Measurements from ENCODE around the gene CD99.

Gene CD99

DNA sequence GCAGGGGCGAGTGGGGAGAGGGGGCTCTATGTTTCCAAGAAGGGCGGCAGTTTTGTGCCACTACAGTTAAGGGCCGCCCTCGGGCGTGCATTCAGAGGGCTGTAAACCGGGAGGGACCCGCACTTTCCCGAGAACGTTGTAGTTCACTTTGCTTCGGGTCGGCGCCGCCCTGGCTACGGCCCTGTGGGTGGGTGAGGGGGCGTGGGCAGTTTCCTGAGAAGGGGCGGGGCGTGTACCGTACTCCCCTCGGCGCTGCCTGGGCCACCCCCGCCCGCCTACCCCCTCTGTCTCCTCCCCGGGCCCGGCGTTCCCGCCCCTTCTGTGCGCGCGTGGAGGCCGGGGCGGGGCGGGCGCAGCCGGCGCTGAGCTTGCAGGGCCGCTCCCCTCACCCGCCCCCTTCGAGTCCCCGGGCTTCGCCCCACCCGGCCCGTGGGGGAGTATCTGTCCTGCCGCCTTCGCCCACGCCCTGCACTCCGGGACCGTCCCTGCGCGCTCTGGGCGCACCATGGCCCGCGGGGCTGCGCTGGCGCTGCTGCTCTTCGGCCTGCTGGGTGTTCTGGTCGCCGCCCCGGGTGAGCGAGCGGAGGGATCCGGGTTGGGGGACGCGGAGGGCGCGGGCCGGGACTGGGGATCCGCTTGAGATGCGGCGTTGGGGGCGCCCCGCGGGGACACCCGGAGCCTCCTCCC, at the start of gene CD99:
TSS of gene CD99 (plus strand) at position 440 of the 687 bp plus-strand sequence. CDS start at position 506, 66 bp downstream.
- H3K4me3 ChIP-seq (ENCODE audit: low read depth, low read length), result peak within 1 kb of the TSS; percentile 94
- peak; percentile 92 for DNase-seq (ENCODE audit: low read depth)
- TF ChIP-seq, protein P1, sequence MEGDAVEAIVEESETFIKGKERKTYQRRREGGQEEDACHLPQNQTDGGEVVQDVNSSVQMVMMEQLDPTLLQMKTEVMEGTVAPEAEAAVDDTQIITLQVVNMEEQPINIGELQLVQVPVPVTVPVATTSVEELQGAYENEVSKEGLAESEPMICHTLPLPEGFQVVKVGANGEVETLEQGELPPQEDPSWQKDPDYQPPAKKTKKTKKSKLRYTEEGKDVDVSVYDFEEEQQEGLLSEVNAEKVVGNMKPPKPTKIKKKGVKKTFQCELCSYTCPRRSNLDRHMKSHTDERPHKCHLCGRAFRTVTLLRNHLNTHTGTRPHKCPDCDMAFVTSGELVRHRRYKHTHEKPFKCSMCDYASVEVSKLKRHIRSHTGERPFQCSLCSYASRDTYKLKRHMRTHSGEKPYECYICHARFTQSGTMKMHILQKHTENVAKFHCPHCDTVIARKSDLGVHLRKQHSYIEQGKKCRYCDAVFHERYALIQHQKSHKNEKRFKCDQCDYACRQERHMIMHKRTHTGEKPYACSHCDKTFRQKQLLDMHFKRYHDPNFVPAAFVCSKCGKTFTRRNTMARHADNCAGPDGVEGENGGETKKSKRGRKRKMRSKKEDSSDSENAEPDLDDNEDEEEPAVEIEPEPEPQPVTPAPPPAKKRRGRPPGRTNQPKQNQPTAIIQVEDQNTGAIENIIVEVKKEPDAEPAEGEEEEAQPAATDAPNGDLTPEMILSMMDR (conservative IDR thresholded peaks at IDR 0.05; ENCODE audit: low read depth, low read length), result no peak

DNA sequence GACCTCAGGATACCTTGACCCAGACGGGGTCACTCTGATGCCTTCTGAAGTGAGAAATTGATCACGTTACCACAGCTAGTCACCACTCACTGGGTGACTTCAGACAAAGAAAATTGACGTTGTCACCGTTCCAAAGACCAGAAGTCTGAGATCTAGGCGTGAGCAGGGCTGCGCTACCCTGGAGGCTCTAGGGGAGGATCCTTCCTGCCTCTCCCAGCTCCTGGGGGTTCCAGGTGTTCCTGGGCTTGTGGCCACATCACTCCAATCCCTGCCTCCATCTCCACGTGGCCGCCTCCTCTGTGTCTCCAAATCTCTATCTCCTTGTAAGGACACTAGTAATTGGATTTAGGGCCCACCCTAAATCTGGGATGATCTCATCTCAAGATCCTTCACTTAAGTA, 48.9 kb upstream of the CD99 start:
- TF ChIP-seq, protein P1 (conservative IDR thresholded peaks at IDR 0.05; ENCODE audit: low read depth, low read length), result no peak
- H3K4me3 ChIP-seq (ENCODE audit: low read depth, low read length), result no peak overlapping the region
- DNase-seq (ENCODE audit: low read depth), result no peak

DNA sequence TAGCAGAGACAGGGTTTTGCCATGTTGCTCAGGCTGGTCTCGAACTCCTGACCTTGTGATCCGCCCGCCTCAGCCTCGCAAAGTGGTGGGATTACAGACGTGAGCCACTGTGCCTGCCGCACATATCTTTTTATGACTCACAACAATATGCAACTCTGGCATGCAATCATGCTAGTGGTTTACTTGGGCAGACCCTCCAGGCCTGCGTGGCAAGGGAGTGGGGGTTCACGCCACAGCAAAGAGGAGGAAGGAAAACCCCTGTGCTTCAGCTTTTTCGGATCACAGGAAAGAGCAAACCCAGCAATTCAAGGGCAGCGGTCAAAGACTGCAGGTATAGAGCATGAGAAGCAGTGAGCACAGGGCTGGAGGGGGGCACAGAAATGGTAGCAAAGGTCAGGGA, 48.3 kb upstream of the CD99 start:
- no peak overlapping the region for H3K4me3 ChIP-seq (ENCODE audit: low read depth, low read length)
- TF ChIP-seq, protein P1 (conservative IDR thresholded peaks at IDR 0.05; ENCODE audit: low read depth, low read length), result no peak
- no peak for DNase-seq (ENCODE audit: low read depth)

DNA sequence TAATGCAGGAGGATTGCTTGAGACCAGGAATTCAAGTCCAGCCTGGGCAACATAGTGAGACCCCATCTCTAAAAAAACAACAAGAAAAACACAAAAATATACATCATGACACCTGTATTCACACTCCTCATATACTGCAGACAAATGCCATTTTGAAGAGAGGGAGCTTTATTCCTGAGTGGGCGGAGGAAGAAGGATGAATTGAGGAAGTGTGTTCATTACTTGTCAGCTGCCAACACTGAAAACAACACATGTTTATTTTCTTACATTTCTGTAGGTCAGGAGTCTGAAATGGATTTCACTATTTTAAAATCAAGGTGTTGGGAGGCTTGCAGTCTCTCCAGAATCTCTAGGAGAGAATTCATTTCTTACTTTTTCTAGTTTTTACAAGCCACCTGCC, 47.2 kb upstream of the CD99 start:
- no peak overlapping the region for H3K4me3 ChIP-seq (ENCODE audit: low read depth, low read length)
- DNase-seq (ENCODE audit: low read depth), result no peak
- TF ChIP-seq, protein P1 (conservative IDR thresholded peaks at IDR 0.05; ENCODE audit: low read depth, low read length), result no peak

DNA sequence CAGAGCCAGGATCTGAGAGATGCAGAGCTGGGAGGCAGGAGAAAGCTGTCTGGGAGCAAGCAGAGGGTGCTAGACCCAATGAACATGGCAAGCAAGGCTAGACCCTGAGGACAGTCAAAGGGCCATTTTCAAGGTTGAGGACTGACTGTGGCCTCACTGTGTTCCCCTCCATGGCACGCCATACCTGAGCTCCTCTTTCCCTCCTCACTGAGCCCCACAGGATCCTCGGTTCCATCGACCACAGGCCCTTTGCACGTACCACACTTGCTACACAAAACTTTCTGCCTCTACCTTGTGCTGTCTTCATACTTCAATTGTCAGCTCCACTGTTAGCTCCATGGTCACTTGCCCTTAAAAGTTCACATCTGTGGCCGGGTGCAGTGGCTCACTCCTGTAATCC, 45.5 kb upstream of the CD99 start:
- no peak for DNase-seq (ENCODE audit: low read depth)
- TF ChIP-seq, protein P1 (conservative IDR thresholded peaks at IDR 0.05; ENCODE audit: low read depth, low read length), result no peak
- no peak overlapping the region for H3K4me3 ChIP-seq (ENCODE audit: low read depth, low read length)

- TF ChIP-seq, protein P1 (conservative IDR thresholded peaks at IDR 0.05; ENCODE audit: low read depth, low read length), result no peak
- no peak overlapping the region for H3K4me3 ChIP-seq (ENCODE audit: low read depth, low read length)
- DNase-seq (ENCODE audit: low read depth), result no peak
Observed at GRCh38 chrX:2647627-2648026, 43.5 kb upstream of the CD99 start.

DNA sequence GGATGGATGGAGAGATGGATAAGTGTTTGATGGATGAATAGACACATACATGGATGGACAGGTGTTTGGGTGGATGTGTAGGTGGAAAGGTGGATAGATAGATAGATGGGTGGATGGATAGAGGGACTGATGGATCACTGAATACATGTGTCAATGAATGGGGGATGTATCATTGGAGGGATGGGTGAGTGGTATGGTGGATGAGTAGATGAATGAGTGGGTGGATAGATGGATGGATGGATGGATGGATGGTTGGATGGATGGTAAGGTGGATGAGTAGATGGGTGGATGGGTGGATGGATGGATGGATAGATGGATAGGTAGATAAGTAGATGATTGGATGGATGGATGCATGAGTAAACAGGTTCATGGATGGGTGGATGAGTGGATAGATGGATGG, 41.1 kb upstream of the CD99 start:
- no peak overlapping the region for H3K4me3 ChIP-seq (ENCODE audit: low read depth, low read length)
- no peak for DNase-seq (ENCODE audit: low read depth)
- TF ChIP-seq, protein P1 (conservative IDR thresholded peaks at IDR 0.05; ENCODE audit: low read depth, low read length), result no peak
